Glutamatergic neuron (in vitro differentiated cells): ENCODE data around the gene ZNF514. TPM values are rescaled to one million over a fixed set of nuclear protein-coding genes. Genes with fewer than 3 reads are reported as not detected.
"Not testable (repeated sequence)": the region's sequence is repeated elsewhere in the genome, so short reads cannot be mapped to it uniquely, and the experiment has no call there.

ENCODE experiments used
- DNase-seq: peaks from one replicate; pipeline ENCODE4 v3.0.0; 2022
- H3K27ac Mint-ChIP-seq: one replicate; pipeline ENCODE4 v1.8.0; 2020; ENCODE audit warnings: mild to moderate bottlenecking, mixed read lengths, inconsistent platforms; ENCODE audit not compliant: unreplicated experiment
- H3K27me3 Mint-ChIP-seq: one replicate; pipeline ENCODE4 v1.8.0; 2020; ENCODE audit warnings: mild to moderate bottlenecking, moderate library complexity, mixed read lengths, inconsistent platforms; ENCODE audit not compliant: unreplicated experiment
- H3K36me3 Mint-ChIP-seq: one replicate; pipeline ENCODE4 v1.8.0; 2020; ENCODE audit warnings: mild to moderate bottlenecking, mixed read lengths, inconsistent platforms; ENCODE audit not compliant: unreplicated experiment
- H3K4me1 Mint-ChIP-seq: one replicate; pipeline ENCODE4 v1.8.0; 2020; ENCODE audit warnings: mild to moderate bottlenecking, low read depth, mixed read lengths, inconsistent platforms; ENCODE audit not compliant: unreplicated experiment
- H3K4me3 Mint-ChIP-seq: one replicate; pipeline ENCODE4 v1.8.0; 2020; ENCODE audit warnings: mild to moderate bottlenecking, mixed read lengths, inconsistent platforms; ENCODE audit not compliant: unreplicated experiment
- H3K9me3 Mint-ChIP-seq: one replicate; pipeline ENCODE4 v1.8.0; 2020; ENCODE audit warnings: mild to moderate bottlenecking, moderate library complexity, mixed read lengths, inconsistent platforms; ENCODE audit not compliant: unreplicated experiment
- CTCF ChIP-seq: fragments of 200-600 bp; sonication (generic); IDR thresholded peaks from one replicate; pipeline ENCODE4 v1.5.0; 2021; ENCODE audit not compliant: partially characterized antibody, unreplicated experiment
- total RNA-seq: library from RNA; stranded (reverse); fragmentation: NEBNext Ultra II Directional; extraction: Animal tissue kit (Norgen Biotek cat#: 25700); gene quantifications from one replicate; pipeline ENCODE4 v1.2.1, GENCODE V29; 2021; ENCODE audit not compliant: unreplicated experiment

The ZNF514 gene
- total RNA-seq, 1 donor from 2014 or later = 19.1 TPM

- Mint-ChIP-seq H3K4me1 (no peaks in the 10 kb centered on the region), H3K4me3 (no peak overlapping the region), H3K9me3 (peaks cover 3% of the 10 kb centered on the region), H3K27ac (no peak overlapping the region), H3K27me3 (peaks cover 2% of the 10 kb centered on the region), H3K36me3 (peaks cover 7% of the 10 kb centered on the region)
- TF ChIP-seq CTCF = no peak
- DNase-seq = no peak
Observed at GRCh38 chr2:95104606-95105005, 55.0 kb downstream of the ZNF514 start.

- H3K4me3 Mint-ChIP-seq = no peak overlapping the region
- H3K36me3 Mint-ChIP-seq = peaks cover 21% of the 10 kb centered on the region
Observed at GRCh38 chr2:95099910-95100309, 59.7 kb downstream of the ZNF514 start.

GRCh38 chr2:95098273-95098672, 61.4 kb downstream of the ZNF514 start:
- not testable (repeated sequence) for H3K4me3 Mint-ChIP-seq, DNase-seq, H3K4me1 Mint-ChIP-seq, H3K27me3 Mint-ChIP-seq, H3K9me3 Mint-ChIP-seq, H3K27ac Mint-ChIP-seq
- peaks cover 28% of the 10 kb centered on the region for H3K36me3 Mint-ChIP-seq

More at GRCh38 chr2:95099910-95100309, 59.7 kb downstream of the ZNF514 start:
- peaks cover 2% of the 10 kb centered on the region for H3K4me1 Mint-ChIP-seq
- H3K27ac Mint-ChIP-seq = no peak overlapping the region
- peaks cover 2% of the 10 kb centered on the region for H3K27me3 Mint-ChIP-seq
- TF ChIP-seq CTCF = no peak
- DNase-seq = no peak
- H3K9me3 Mint-ChIP-seq = peaks cover 1% of the 10 kb centered on the region

Other genes starting within 250 kb of the ZNF514 start
- 9.0 TPM for gene MAL, start 134.1 kb downstream of the ZNF514 start, total RNA-seq
- gene MRPS5, start 38.0 kb downstream of the ZNF514 start, total RNA-seq = 68.7 TPM
- gene ZNF2, start 6.0 kb upstream of the ZNF514 start, total RNA-seq = 3.3 TPM
- gene ZNF892, start 47.7 kb upstream of the ZNF514 start, total RNA-seq = 21.1 TPM
- gene PROM2, start 114.6 kb upstream of the ZNF514 start, total RNA-seq = 5.4 TPM
- gene KCNIP3, start 137.5 kb upstream of the ZNF514 start, total RNA-seq = 7.3 TPM
- gene FAHD2A, start 242.9 kb upstream of the ZNF514 start, total RNA-seq = 50.3 TPM